H9 (cell line): ENCODE results near the gene LRRK1. TPM values are rescaled to one million over a fixed set of nuclear protein-coding genes. Genes with fewer than 3 reads are reported as not detected.

Source experiments
- DNase-seq: peaks from one replicate; pipeline ENCODE4 v3.0.0-alpha.2; 2017
- H2AFZ ChIP-seq: one replicate; pipeline ENCODE4 v1.6.1; 2013; ENCODE audit warnings: mild to moderate bottlenecking, low read length, control low read depth, moderate library complexity
- H2AK5ac ChIP-seq: 2 replicates; pipeline ENCODE4 v1.6.1; 2013; ENCODE audit warnings: low read length, control low read depth, mixed read lengths; ENCODE audit not compliant: insufficient read length
- H2BK120ac ChIP-seq: one replicate; pipeline ENCODE4 v1.6.1; 2013; ENCODE audit warnings: low read depth, mild to moderate bottlenecking, low read length, control low read depth, inconsistent platforms; ENCODE audit not compliant: poor library complexity, severe bottlenecking
- H2BK12ac ChIP-seq: 2 replicates; pipeline ENCODE4 v1.6.1; 2013; ENCODE audit warnings: low read length, control low read depth, mixed read lengths, low read depth; ENCODE audit not compliant: insufficient read length
- H2BK15ac ChIP-seq: 2 replicates; pipeline ENCODE4 v1.6.1; 2013; ENCODE audit warnings: low read depth, low read length, control low read depth
- H2BK20ac ChIP-seq: one replicate; pipeline ENCODE4 v1.6.1; 2013; ENCODE audit warnings: low read depth, mild to moderate bottlenecking, low read length, control low read depth, inconsistent platforms; ENCODE audit not compliant: poor library complexity, severe bottlenecking
- H2BK5ac ChIP-seq: 2 replicates; pipeline ENCODE4 v1.6.1; 2013; ENCODE audit warnings: low read length, control low read depth, mixed read lengths; ENCODE audit not compliant: insufficient read length
- H3K14ac ChIP-seq: 2 replicates; pipeline ENCODE4 v1.6.1; 2013; ENCODE audit warnings: low read length, control low read depth; ENCODE audit not compliant: insufficient read depth
- H3K18ac ChIP-seq: 2 replicates; pipeline ENCODE4 v1.6.1; 2013; ENCODE audit warnings: low read depth, mild to moderate bottlenecking, mixed read lengths, low read length, control low read depth; ENCODE audit not compliant: insufficient read length
- H3K23ac ChIP-seq: 2 replicates; pipeline ENCODE4 v1.6.1; 2013; ENCODE audit warnings: low read length, control low read depth, mixed read lengths, low read depth; ENCODE audit not compliant: insufficient read length
- H3K23me2 ChIP-seq: 2 replicates; pipeline ENCODE4 v1.6.1; 2013; ENCODE audit warnings: low read depth, mild to moderate bottlenecking, mixed read lengths, low read length, control low read depth; ENCODE audit not compliant: insufficient read length, poor library complexity, severe bottlenecking
- H3K27ac ChIP-seq: 2 replicates; pipeline ENCODE4 v1.5.1; 2013; ENCODE audit warnings: low read length, control low read depth, mixed read lengths, low read depth; ENCODE audit not compliant: insufficient read length
- H3K27me3 ChIP-seq: 2 replicates; pipeline ENCODE4 v1.6.1; 2013; ENCODE audit warnings: low read length, control low read depth, inconsistent platforms; ENCODE audit not compliant: insufficient read depth
- H3K4ac ChIP-seq: 2 replicates; pipeline ENCODE4 v1.6.1; 2013; ENCODE audit warnings: low read depth, mild to moderate bottlenecking, control low read depth, inconsistent platforms, low read length, moderate library complexity
- H3K4me1 ChIP-seq: 2 replicates; pipeline ENCODE4 v1.6.1; 2013; ENCODE audit warnings: low read length, control low read depth, inconsistent platforms; ENCODE audit not compliant: insufficient read depth
- H3K4me2 ChIP-seq: 2 replicates; pipeline ENCODE4 v1.6.1; 2013; ENCODE audit warnings: low read length, control low read depth, mixed read lengths; ENCODE audit not compliant: insufficient read length, insufficient read depth
- H3K56ac ChIP-seq: 2 replicates; pipeline ENCODE4 v1.6.1; 2013; ENCODE audit warnings: low read depth, mild to moderate bottlenecking, mixed read lengths, low read length, control low read depth; ENCODE audit not compliant: insufficient read length
- H3K79me1 ChIP-seq: 2 replicates; pipeline ENCODE4 v1.6.1; 2013; ENCODE audit warnings: low read depth, mild to moderate bottlenecking, moderate library complexity, low read length, control low read depth, inconsistent platforms; ENCODE audit not compliant: insufficient read depth, poor library complexity, severe bottlenecking
- H3K79me2 ChIP-seq: 2 replicates; pipeline ENCODE4 v1.6.1; 2013; ENCODE audit warnings: low read length, control low read depth, inconsistent platforms; ENCODE audit not compliant: insufficient read depth
- H3K9ac ChIP-seq: 2 replicates; pipeline ENCODE4 v1.6.1; 2013; ENCODE audit warnings: low read length, control low read depth, mixed read lengths; ENCODE audit not compliant: insufficient read length; ENCODE audit errors: extremely low read depth
- H3K9me3 ChIP-seq: one replicate; pipeline ENCODE4 v1.6.1; 2013; ENCODE audit warnings: low read depth, low read length, inconsistent platforms; ENCODE audit not compliant: control insufficient read depth
- H3T11ph ChIP-seq: one replicate; pipeline ENCODE4 v1.6.1; 2013; ENCODE audit warnings: mild to moderate bottlenecking, low read length, control low read depth, inconsistent platforms
- H4K20me1 ChIP-seq: one replicate; pipeline ENCODE4 v1.6.1; 2013; ENCODE audit not compliant: control insufficient read depth, insufficient read length, insufficient read depth
- H4K5ac ChIP-seq: 2 replicates; pipeline ENCODE4 v1.6.1; 2013; ENCODE audit warnings: low read depth, mild to moderate bottlenecking, mixed read lengths, low read length, control low read depth; ENCODE audit not compliant: insufficient read length
- H4K8ac ChIP-seq: replicated peaks from 2 replicates; pipeline ENCODE4 v1.6.1; 2013; ENCODE audit warnings: low read length, control low read depth, mixed read lengths, low read depth; ENCODE audit not compliant: insufficient read length
- H4K91ac ChIP-seq: 2 replicates; pipeline ENCODE4 v1.6.1; 2013; ENCODE audit warnings: low read depth, mild to moderate bottlenecking, moderate library complexity, mixed read lengths, low read length, control low read depth; ENCODE audit not compliant: insufficient read length
- H3K27ac Mint-ChIP-seq, 3 experiments: 2 replicates in 2 of 3; 3 replicates in 1 of 3; pipeline ENCODE4 v1.8.0; 2020 to 2021; ENCODE audit warnings: mixed read lengths in 3 of 3, mild to moderate bottlenecking in 1 of 3, moderate library complexity in 1 of 3
- H3K27me3 Mint-ChIP-seq: 2 replicates; pipeline ENCODE4 v1.8.0; 2021; ENCODE audit warnings: low read depth, mild to moderate bottlenecking, moderate library complexity, mixed read lengths
- H3K36me3 Mint-ChIP-seq, 3 experiments: 2 replicates in 2 of 3; 3 replicates in 1 of 3; pipeline ENCODE4 v1.8.0; 2020 to 2021; ENCODE audit warnings: low read depth in 3 of 3, mixed read lengths in 3 of 3; ENCODE audit not compliant: insufficient read depth in 1 of 3
- H3K4me1 Mint-ChIP-seq, 2 experiments: 2 replicates each; pipeline ENCODE4 v1.8.0; 2020; ENCODE audit warnings: mixed read lengths in 2 of 2
- H3K4me3 Mint-ChIP-seq, 2 experiments: 2 replicates in 1 of 2; 3 replicates in 1 of 2; pipeline ENCODE4 v1.8.0; 2020 to 2021; ENCODE audit warnings: mild to moderate bottlenecking in 2 of 2, mixed read lengths in 2 of 2, moderate library complexity in 1 of 2
- H3K9me3 Mint-ChIP-seq, 2 experiments: 2 replicates in 1 of 2; 3 replicates in 1 of 2; pipeline ENCODE4 v1.8.0; 2020; ENCODE audit warnings: mild to moderate bottlenecking in 2 of 2, mixed read lengths in 2 of 2, moderate library complexity in 1 of 2
- CTCF ChIP-seq: fragments of 200-600 bp; sonication (generic); conservative IDR thresholded peaks from 3 replicates; pipeline ENCODE4 v1.8.0; 2021; ENCODE audit warnings: antibody characterized with exemption, mild to moderate bottlenecking
- WGBS: extraction: QIAGEN DNeasy Blood & Tissue Kit; methylation state at CpG from one replicate; pipeline ENCODE4 v1.1.7; 2013; ENCODE audit warnings: missing lambda C conversion rate, low lambda C conversion rate, mixed read lengths; ENCODE audit not compliant: insufficient read length; ENCODE audit errors: extremely low coverage; 5-methylcytosine and 5-hydroxymethylcytosine counted together
- total RNA-seq: library from RNA; stranded (reverse); gene quantifications from 2 replicates; pipeline ENCODE4 v1.2.1, GENCODE V29; 2021

Gene LRRK1
- total RNA-seq, 1 experiment from 2014 or later, result 4.0 TPM

GRCh38 chr15:101044625-101045235 lies 125.6 kb downstream of the LRRK1 start:
- TF ChIP-seq CTCF, result no peak
- Mint-ChIP-seq H3K4me1 (peaks cover 28 to 44% of the 10 kb centered on the region in 2 experiments), H3K9me3 (no peaks in the 10 kb centered on the region; a peak in 1 of 5 replicates), H3K27ac (no peak overlapping the region), H3K27me3 (peaks cover 58% of the 10 kb centered on the region), H3K36me3 (no peaks in the 10 kb centered on the region), H3K4me3 (no peak overlapping the region)
- no peak overlapping the region for H3K27ac ChIP-seq
- no peaks in the 10 kb centered on the region for H3K9me3 ChIP-seq
- no peak overlapping the region for H4K5ac ChIP-seq
- no peak overlapping the region for H3K9ac ChIP-seq
- no peak overlapping the region for H3K4me2 ChIP-seq
- no peaks in the 10 kb centered on the region for H3K27me3 ChIP-seq
- H2BK15ac ChIP-seq, result no peak overlapping the region
- no peak overlapping the region for H3K18ac ChIP-seq
- H3K23ac ChIP-seq, result no peak overlapping the region
- no peak overlapping the region for H2BK5ac ChIP-seq
- no peak overlapping the region for H2AK5ac ChIP-seq
- no peak overlapping the region for H2BK20ac ChIP-seq
- H3K56ac ChIP-seq, result no peak overlapping the region
- no peak overlapping the region for H2BK12ac ChIP-seq
- no peaks in the 10 kb centered on the region for H3K4me1 ChIP-seq
- H2BK120ac ChIP-seq, result no peak overlapping the region
- H4K91ac ChIP-seq, result no peak overlapping the region
- no peak overlapping the region for H2AFZ ChIP-seq
- H3K79me2 ChIP-seq, result no peaks in the 10 kb centered on the region
- no CpG with 5 or more reads among the region's 11 CpGs for WGBS
- no peaks in the 10 kb centered on the region for H3K79me1 ChIP-seq
- H3K14ac ChIP-seq, result peak overlapping the region; percentile 35; the same call in 1 of the 2 replicates
- peak; percentile 20 for DNase-seq
- no peak overlapping the region for H3T11ph ChIP-seq
- no peak overlapping the region for H4K8ac ChIP-seq
- H3K4ac ChIP-seq, result no peak overlapping the region
- H4K20me1 ChIP-seq, result no peaks in the 10 kb centered on the region
- H3K23me2 ChIP-seq, result no peaks in the 10 kb centered on the region
